Heart left ventricle (tissue), 16 donors: Measurements from ENCODE around the gene CYB5A. TPM values are rescaled to one million over a fixed set of nuclear protein-coding genes. Genes with fewer than 3 reads are reported as not detected.

Experiments used
- ATAC-seq, 4 donors: fragments of 200-7000 bp; cut with Tn5 transposase; one replicate each; pipeline ENCODE4 v1.9.1; 2020 to 2022; ENCODE audit warnings: moderate library complexity in 4 of 4, mild to moderate bottlenecking in 3 of 4, moderate number of reproducible peaks in 1 of 4
- DNase-seq, 5 donors: peaks; one replicate each; pipeline ENCODE4 v3.0.0-alpha.2; 2020
- H3K27ac ChIP-seq, 12 donors: fragments of 200-600 bp; sonication (generic) in 4 of 12; one replicate each; pipeline versions ENCODE4 v1.5.0 to v1.8.0; 2016 to 2022; ENCODE audit warnings: mild to moderate bottlenecking in 2 of 12
- H3K27me3 ChIP-seq, 9 donors: fragments of 200-600 bp; sonication (generic) in 2 of 9; one replicate each; pipeline versions ENCODE4 v1.5.1 to v1.8.0; 2016 to 2022; ENCODE audit warnings: mild to moderate bottlenecking in 3 of 9
- H3K36me3 ChIP-seq, 9 donors: fragments of 200-600 bp; sonication (generic) in 2 of 9; one replicate each; pipeline versions ENCODE4 v1.5.0 to v1.8.0; 2018 to 2022; ENCODE audit warnings: mild to moderate bottlenecking in 2 of 9
- H3K4me1 ChIP-seq, 12 donors: fragments of 200-600 bp; sonication (generic) in 4 of 12; one replicate each; pipeline versions ENCODE4 v1.5.0 to v1.8.0; 2016 to 2022; ENCODE audit warnings: mild to moderate bottlenecking in 3 of 12
- H3K4me3 ChIP-seq, 12 donors: fragments of 200-600 bp; sonication (generic) in 4 of 12; one replicate each; pipeline versions ENCODE4 v1.5.0 to v1.8.0; 2017 to 2022; ENCODE audit warnings: mild to moderate bottlenecking in 9 of 12, moderate library complexity in 4 of 12
- H3K9me3 ChIP-seq, 12 donors: fragments of 200-600 bp; sonication (generic) in 4 of 12; one replicate each; pipeline versions ENCODE4 v1.5.0 to v1.8.0; 2016 to 2022; ENCODE audit warnings: mild to moderate bottlenecking in 1 of 12
- CTCF ChIP-seq, 12 donors: fragments of 200-600 bp; sonication (generic) in 4 of 12; IDR thresholded peaks; one replicate each; pipeline versions ENCODE4 v1.5.0 to v1.8.0; 2018 to 2022; ENCODE audit warnings: antibody characterized with exemption in 12 of 12, mild to moderate bottlenecking in 5 of 12
- POLR2A ChIP-seq, 2 donors: fragments of 450-650 bp; IDR thresholded peaks; one replicate each; pipeline ENCODE4 v1.6.1; 2017; ENCODE audit warnings: antibody characterized with exemption in 2 of 2, mild to moderate bottlenecking in 2 of 2, moderate library complexity in 2 of 2
- WGBS, 4 donors: extraction: QIAGEN DNeasy Blood & Tissue Kit in 2 of 4; methylation state at CpG; one replicate each; pipeline versions ENCODE4 v1.1.5 to v1.1.7; 2013 to 2018; 5-methylcytosine and 5-hydroxymethylcytosine counted together
- intact Hi-C, 10 donors: fragments of 100-400 bp; cut with DNase I; formaldehyde crosslinking; loops; one replicate each; pipeline versions ENCODE4 v1.11.1 to v1.14.2; 2022
- polyA plus RNA-seq, 2 donors: library from polyadenylated mRNA; stranded (reverse); fragments of 200-250 nt; gene quantifications; one replicate each; pipeline ENCODE4 v1.2.3, GENCODE V29; 2013
- total RNA-seq, 9 donors: library from RNA; depleted of rRNA in 2 of 9; stranded (reverse); fragments of >200 nt in 2 of 9; fragmentation: NEBNext Ultra II Directional in 3 of 9; extraction: Animal tissue kit (Norgen Biotek cat#: 25700) in 3 of 9; gene quantifications; one replicate each; pipeline versions ENCODE4 v1.1.0 to v1.2.4, GENCODE V29; 2016 to 2023
- donor health status: ischemic (EF 13 %, LVEDD 7.1; RV severe dilation, severe dysfunction).
- donor health status: healthy with polysubstance abuse.
- donor health status: DM: no; HTN: yes; CAD: no.
- donor health status: DM: no; HTN: no; CAD: no.
- donor health status: ischemic (EF 25% LVEDD 6.9; RV normal size, moderate dysfunction).
- donor health status: ischemic (EF 25% LVEDD 5.7; RV mildly dilated, moderate dysfunction).
- donor health status: healthy.
- donor health status: DM: yes; HTN: yes; CAD: no.
- donor health status: ischemic (EF 35%, LVEDD 5.7; RV mildly dilated, moderate dysfunction).
- donor health status: nonischemic (EF 11% LVEDD 7.7; RV severe dilation, severe dysfunction).
- donor health status: DM: yes; HTN: yes; CAD: no.
- donor health status: PGD.
- donor health status: ischemic (EF 29% LVEDD 5.4; RV normal size, mild dysfunction).
- donor health status: nonischemic (EF 23%, LVEDD 6.1; RV moderate dilation, normal function).

CYB5A gene
- total and polyA plus RNA-seq, 11 donors = 46.5 to 146 (median 82.6) TPM

GRCh38 chr18:74311000-74311399 is 19.2 kb upstream of the CYB5A start:
- no peak for DNase-seq
- intact Hi-C loops = no loop called here
- 24 to 39% (median 29%) methylated on average over 1 of the region's 1 CpG for WGBS, 4 donors
- ATAC-seq = peak in 3 of 4 donors; percentile 52 to 83 (median 61)
- no peak overlapping the region for H3K4me3 ChIP-seq
- no peaks in the 10 kb centered on the region for H3K9me3 ChIP-seq
- H3K27me3 ChIP-seq = no peaks in the 10 kb centered on the region
- H3K27ac ChIP-seq = peak overlapping the region in 1 of 12 donors; percentile 27
- H3K36me3 ChIP-seq = no peaks in the 10 kb centered on the region
- TF ChIP-seq POLR2A (IDR thresholded peaks at IDR 0.05) (no peak), CTCF (IDR thresholded peaks at IDR 0.05) (no peak)
- peaks cover 0 to 16% (median 4%) of the 10 kb centered on the region in 12 donors for H3K4me1 ChIP-seq

GRCh38 chr18:74310411-74310810 is 18.6 kb upstream of the CYB5A start:
- DNase-seq (no peak), ATAC-seq (peak in 3 of 4 donors; percentile 51 to 76 (median 58))
- no peaks in the 10 kb centered on the region for H3K9me3 ChIP-seq
- H3K4me3 ChIP-seq = no peak overlapping the region
- H3K36me3 ChIP-seq = no peaks in the 10 kb centered on the region
- intact Hi-C loops = no loop called here
- no peak for TF ChIP-seq POLR2A (IDR thresholded peaks at IDR 0.05)
- TF ChIP-seq CTCF (IDR thresholded peaks at IDR 0.05) = peak in 5 of 12 donors; percentile 8 to 38 (median 34)
- H3K27ac ChIP-seq = peak overlapping the region in 1 of 12 donors; percentile 27
- 29 to 45% (median 31%) methylated on average over 3 of the region's 3 CpGs for WGBS, 4 donors
- H3K27me3 ChIP-seq = no peaks in the 10 kb centered on the region
- peaks cover 0 to 16% (median 4%) of the 10 kb centered on the region in 12 donors for H3K4me1 ChIP-seq

GRCh38 chr18:74303936-74304335 is 12.2 kb upstream of the CYB5A start:
- ATAC-seq (no peak), DNase-seq (no peak)
- H3K27ac ChIP-seq = no peak overlapping the region
- H3K36me3 ChIP-seq = no peaks in the 10 kb centered on the region
- TF ChIP-seq CTCF (IDR thresholded peaks at IDR 0.05) = no peak
- no peak for TF ChIP-seq POLR2A (IDR thresholded peaks at IDR 0.05)
- WGBS, 4 donors = 83 to 95% (median 90%) methylated on average over 1 of the region's 1 CpG
- H3K9me3 ChIP-seq = peaks cover 0 to 5% (median 0%) of the 10 kb centered on the region in 12 donors
- H3K27me3 ChIP-seq = peaks cover 0 to 6% (median 0%) of the 10 kb centered on the region in 9 donors
- intact Hi-C loops = no loop called here
- H3K4me3 ChIP-seq = no peak overlapping the region
- H3K4me1 ChIP-seq = no peaks in the 10 kb centered on the region

- Histone ChIP-seq H3K36me3 (no peaks in the 10 kb centered on the region), H3K27ac (no peak overlapping the region), H3K9me3 (peaks cover 0 to 5% (median 0%) of the 10 kb centered on the region in 12 donors), H3K4me3 (no peak overlapping the region), H3K27me3 (peaks cover 0 to 6% (median 0%) of the 10 kb centered on the region in 9 donors), H3K4me1 (no peaks in the 10 kb centered on the region)
- ATAC-seq (no peak), DNase-seq (no peak)
- TF ChIP-seq CTCF (IDR thresholded peaks at IDR 0.05) = no peak
- TF ChIP-seq POLR2A (IDR thresholded peaks at IDR 0.05) = no peak
- intact Hi-C loops = no loop called here
- WGBS, 4 donors = 63 to 87% (median 67%) methylated on average over 5 of the region's 5 CpGs
These were observed 11.5 kb upstream of the CYB5A start for GRCh38 chr18:74303306-74303705.
